22Rv1 (cell line): ENCODE results near the gene OMD.

Experiments
- H3K27ac ChIP-seq: fragments of 450-650 bp; 2 replicates; pipeline ENCODE4 v1.5.1; 2017
- ZFX ChIP-seq: fragments of 450-650 bp; IDR thresholded peaks from 2 replicates; pipeline ENCODE4 v1.6.1; 2017; ENCODE audit warnings: antibody characterized with exemption, borderline replicate concordance
- TF ChIP-seq, protein P1 (sequence below): fragments of 450-650 bp; IDR thresholded peaks from 2 replicates; pipeline ENCODE4 v1.5.1; 2017; ENCODE audit warnings: mild to moderate bottlenecking

OMD gene

DNA sequence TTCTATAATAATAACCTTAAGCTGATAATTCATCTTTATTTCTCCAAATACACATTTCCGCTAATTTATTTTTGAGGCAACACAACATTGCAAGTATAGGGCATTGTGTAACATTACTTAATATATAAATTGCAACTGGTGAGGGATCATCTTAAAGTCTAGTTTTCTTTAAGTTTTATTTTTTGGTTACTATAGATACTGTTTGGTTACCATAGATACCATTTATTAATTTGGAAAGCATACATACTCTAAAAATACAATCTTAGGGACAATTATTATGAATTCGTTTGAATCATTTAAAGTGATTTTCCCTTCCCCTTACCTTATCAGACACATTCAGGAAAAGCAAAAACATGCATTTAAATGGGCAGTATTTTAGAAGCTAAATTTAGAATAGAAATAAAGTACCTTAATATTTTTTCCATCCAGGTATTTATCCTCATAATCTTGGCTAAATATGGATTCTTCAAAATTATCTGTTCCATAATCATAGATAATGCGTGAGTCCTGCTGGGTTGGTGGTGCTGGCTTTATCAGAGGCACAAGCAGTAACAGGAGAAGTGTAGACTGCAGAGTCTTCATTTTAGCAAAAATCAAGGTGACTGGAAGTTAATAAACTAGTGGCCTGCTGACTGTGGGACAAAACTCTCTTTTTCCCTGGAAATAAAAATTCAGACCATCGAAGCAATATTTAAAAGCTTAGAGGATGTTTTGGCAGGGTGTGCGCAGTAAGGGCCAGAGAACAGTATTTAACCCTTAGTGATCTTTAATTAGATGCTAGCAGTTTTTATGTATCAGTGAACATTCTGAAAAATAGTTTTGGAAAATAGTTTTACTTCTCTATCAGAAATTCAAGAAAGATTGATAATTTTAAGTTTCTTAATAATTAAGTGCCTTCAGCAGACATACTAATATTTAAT is 21.2 kb downstream of the OMD start:
- no peak for TF ChIP-seq ZFX
- TF ChIP-seq, protein P1, sequence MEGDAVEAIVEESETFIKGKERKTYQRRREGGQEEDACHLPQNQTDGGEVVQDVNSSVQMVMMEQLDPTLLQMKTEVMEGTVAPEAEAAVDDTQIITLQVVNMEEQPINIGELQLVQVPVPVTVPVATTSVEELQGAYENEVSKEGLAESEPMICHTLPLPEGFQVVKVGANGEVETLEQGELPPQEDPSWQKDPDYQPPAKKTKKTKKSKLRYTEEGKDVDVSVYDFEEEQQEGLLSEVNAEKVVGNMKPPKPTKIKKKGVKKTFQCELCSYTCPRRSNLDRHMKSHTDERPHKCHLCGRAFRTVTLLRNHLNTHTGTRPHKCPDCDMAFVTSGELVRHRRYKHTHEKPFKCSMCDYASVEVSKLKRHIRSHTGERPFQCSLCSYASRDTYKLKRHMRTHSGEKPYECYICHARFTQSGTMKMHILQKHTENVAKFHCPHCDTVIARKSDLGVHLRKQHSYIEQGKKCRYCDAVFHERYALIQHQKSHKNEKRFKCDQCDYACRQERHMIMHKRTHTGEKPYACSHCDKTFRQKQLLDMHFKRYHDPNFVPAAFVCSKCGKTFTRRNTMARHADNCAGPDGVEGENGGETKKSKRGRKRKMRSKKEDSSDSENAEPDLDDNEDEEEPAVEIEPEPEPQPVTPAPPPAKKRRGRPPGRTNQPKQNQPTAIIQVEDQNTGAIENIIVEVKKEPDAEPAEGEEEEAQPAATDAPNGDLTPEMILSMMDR = no peak
- H3K27ac ChIP-seq = no peak overlapping the region

DNA sequence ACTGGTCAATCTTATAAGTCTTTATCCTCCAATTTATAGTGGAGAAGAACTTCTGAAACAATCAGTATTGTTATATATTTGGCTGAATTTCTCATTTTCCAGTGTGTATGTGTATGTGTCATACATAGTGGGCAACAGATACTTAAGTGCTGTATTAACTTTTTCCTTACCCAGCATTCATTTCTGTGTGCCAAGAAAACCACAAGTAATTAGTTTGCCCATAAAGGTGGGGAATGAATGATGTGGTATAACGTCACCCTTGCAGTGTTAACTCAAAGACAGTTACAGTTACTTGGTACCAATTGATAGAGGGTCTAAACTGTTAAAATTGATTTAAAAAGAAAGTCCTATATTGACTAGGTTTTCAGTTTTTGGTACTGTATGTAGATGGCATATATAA is 21.9 kb downstream of the OMD start:
- no peak overlapping the region for H3K27ac ChIP-seq
- no peak for TF ChIP-seq ZFX
- TF ChIP-seq, protein P1 = no peak

DNA sequence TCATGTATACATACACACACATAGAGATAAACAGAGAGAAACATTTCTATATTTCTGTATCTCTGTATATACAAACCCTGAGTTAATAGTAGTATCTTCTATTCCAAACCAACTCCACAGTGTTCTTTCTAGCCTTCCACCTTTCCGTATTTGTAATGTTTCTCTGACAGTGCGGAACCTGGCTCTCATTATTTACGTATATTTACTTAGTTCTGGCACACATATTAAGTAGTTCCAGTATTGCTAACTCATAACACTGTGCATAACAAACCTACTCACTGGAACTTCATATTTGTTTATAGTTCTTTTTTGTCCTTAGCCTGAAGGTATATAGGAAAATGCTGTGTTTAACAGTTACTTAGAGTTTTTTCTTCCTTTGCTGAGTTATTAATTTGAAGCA is 26.4 kb downstream of the OMD start:
- no peak for TF ChIP-seq ZFX
- TF ChIP-seq, protein P1 = no peak
- peak overlapping the region; percentile 28; the same call in 1 of the 2 replicates for H3K27ac ChIP-seq

DNA sequence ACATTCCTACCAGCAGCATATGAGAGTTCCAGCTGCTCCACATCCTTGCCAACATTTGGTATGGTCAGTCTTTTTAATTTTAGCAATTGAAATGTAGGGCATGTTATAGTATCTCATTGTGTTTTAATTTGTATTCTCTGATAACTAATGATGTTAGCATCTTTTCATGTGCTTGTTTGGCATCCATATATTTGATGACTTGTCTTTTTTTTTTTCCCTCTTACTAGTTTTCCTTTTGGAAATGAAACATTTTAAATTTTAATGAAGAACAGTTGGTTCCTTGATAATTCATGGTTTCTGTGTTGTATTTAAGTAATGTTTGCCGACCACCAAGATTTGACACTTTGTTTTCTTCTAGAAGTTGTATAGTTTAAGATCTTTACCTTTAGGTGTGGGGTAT is 28.7 kb downstream of the OMD start:
- no peak overlapping the region for H3K27ac ChIP-seq
- TF ChIP-seq, protein P1 = no peak
- TF ChIP-seq ZFX = no peak

DNA sequence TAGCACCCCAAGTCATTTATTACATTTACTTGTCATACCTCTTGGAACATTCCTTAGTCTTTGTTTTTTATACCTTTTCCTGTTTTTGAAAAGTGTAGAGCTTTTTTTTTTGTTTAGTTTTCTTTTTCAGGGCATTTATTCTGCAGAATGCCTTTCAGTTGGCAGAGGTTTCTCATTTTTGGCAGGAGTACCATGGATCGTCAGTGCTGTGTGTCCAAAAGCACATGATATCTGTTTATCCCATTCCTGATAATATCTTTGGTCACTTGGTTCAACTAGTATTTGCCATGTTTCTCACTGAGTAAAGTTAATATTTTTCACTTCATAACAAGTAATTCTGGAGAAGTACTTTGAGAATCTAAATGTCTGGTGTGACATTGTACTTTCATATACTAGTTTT is 30.6 kb downstream of the OMD start:
- no peak for TF ChIP-seq ZFX
- TF ChIP-seq, protein P1 = no peak
- H3K27ac ChIP-seq = no peak overlapping the region

DNA sequence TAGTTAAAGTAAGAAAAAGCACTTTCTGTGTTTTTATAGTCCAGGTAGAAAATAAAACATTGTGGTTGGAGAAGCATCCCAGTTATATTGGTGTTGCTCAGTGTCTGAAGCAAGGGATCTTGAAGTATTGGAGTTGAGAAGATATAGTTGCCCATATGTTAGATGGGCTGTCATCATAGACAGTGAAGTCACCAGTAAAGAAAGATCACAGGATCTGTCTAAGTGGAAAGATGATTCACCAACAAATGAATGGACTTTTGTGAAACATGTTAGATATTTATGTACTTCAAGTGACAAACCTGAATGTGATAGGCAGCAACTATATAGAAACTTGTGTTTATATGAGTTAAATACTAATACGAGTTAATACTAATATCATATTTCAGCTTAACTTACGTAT is 31.6 kb downstream of the OMD start:
- H3K27ac ChIP-seq = no peak overlapping the region
- TF ChIP-seq ZFX = no peak
- TF ChIP-seq, protein P1 = no peak

DNA sequence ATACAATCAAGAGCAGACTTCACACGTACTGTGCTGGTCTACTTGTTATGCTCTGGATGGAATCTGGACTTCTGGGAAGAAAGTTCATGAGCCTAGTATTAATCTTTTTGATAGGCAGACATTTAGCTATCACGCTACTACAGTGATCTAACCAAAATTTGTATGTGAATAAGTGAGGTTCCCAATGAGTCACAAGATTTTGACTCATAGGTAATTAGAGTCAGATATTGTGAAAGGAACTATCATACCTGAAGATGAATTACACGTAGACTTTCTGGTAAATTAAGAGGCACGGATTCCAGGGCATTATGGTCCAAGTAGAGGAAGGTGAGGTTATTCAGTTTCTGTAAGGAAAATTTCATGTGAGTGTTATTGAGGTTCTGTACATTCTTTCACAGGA is 38.3 kb downstream of the OMD start:
- H3K27ac ChIP-seq = no peak overlapping the region
- TF ChIP-seq ZFX = no peak
- TF ChIP-seq, protein P1 = no peak
